Measurements from ENCODE around the gene CYP46A1.

CYP46A1 gene

DNA sequence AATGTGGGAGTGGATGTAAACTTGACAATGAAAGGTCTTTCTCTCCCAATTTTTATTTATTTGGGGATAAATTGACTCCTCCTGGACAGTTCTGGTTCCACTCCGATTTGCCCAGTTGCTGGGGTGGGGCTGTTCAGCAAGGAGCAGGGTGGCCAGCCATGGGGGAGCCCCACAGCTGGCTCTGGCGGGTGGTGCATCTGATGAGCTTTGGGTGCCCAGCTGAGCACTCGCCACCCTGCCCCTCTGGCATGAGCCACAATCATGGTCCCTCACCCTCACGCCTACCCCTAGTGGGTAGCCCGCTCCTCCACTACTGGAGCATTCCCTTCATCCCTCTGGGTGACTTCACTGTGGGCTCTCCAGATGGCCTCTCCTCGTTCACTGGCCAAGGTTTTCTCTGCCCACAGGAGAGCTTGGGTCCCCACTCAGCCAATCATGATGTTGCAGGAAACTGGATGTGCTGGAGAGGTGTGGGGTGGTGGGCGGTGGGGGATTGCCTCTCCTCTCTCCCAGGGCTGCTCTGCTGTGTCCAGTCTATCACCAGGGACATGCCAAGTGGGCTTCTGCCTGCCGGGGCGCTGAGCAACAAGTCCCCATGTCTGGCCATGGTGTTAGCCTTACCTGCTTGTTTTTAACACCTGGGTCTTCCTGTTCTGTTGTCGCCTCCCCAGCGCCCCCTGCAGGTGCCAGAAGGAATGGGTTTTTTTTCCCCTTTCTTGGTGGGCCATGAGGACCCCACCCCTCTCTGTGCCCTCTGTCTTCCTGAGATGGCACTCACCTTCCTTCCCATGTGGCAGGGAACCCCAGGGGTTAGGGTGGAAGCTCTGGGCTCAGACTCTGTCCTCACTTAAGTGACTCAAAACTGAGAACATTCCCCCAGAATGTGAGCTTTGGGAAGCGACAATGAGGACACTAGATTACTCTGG, 3.4 kb downstream of the CYP46A1 start:
- DNase-seq (ENCODE audit: low read depth in 3 of 3), result no peak

GRCh38 chr14:99688210-99688581, 4.1 kb downstream of the CYP46A1 start:
- DNase-seq (ENCODE audit: low read depth in 3 of 3), result no peak

DNA sequence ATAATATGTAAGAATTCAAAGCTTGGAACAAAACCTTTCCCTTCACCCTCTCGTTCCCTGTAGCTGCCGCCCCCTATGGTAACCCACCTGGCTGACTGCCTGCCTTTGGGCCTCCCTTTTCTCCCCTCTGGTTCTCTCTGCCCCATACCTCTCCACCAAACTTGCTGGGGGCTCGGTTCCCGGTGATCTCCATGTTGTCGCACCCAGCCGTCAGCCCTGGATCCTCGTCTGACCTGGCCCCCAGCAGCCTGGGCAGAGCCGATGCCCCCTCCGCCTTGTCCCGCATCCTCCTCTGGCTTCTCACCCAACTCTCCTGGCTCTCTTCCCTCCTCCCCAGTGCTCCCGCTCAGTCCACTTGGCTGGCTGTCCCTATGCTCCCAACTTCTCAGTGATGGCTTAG, 4.5 kb downstream of the CYP46A1 start:
- no peak for DNase-seq (ENCODE audit: low read depth in 3 of 3)

DNA sequence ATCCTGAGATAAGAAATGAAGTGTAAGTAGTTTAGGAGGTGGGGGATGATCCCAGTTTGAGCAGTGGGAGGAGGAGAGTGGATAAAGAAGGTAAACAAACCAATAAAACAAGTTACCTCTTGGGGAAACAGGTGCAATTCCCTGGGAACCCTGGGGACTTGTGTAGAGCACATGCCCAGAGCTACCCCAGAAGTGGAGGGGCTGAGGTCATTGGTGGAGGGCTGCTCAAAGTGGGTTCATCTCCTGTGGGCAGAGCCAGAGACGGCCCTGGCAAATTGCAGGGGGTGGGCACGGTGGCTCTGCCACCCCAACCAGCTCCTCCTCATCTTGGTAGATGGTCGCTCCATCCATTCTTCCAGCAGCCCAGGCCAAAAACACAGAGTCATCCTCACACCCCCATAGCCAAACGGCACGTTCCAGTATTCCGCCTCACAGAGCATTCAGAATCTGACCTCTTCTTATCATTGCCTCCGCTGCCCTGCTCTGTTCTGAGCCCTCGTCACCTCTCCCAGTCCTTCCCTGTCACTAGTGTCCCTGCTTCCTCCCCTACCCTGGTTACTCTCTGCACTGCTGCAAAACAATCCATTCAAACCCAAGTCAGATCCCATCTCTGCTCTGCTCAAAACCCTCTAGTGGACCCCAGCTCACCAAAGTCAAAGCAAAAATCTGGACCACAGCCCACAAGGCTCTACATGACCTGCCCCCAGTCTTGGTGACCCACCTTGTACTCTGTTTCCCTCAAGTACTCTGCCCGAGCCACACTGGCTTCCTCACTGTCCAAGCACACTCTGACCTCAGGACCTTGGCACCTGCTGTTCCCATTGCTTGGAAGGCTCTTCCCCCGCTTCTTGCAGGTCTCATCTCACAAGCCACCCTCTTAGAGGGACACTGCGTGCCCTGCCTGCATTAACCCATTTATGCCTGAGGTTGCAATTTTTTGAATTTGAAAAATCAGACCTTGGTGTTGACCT, 5.5 kb downstream of the CYP46A1 start:
- DNase-seq (ENCODE audit: low read depth in 3 of 3), result no peak

GRCh38 chr14:99690636-99691035, 6.5 kb downstream of the CYP46A1 start:
- DNase-seq (ENCODE audit: low read depth in 3 of 3), result no peak

GRCh38 chr14:99691111-99691885, 7.2 kb downstream of the CYP46A1 start:
- no peak for DNase-seq (ENCODE audit: low read depth in 3 of 3)

DNA sequence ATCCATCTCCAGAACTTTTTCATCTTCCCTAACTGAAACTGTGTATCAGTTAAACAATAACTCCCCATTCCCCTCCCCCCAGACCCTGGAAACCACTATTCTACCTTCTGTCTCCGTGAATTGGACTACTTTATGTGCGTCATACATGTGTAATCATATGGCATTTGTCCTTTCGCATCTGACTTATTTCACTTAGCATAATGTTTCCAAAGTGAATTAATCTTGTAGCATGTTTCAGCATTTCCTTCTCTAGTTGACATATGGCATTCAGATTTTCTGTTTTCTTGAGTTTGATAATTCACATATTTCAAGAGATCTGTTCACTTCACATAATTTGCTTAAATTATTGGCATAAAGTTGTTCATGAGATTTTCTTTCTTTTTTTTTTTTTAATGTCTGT, 9.8 kb downstream of the CYP46A1 start:
- DNase-seq (ENCODE audit: low read depth in 3 of 3), result no peak

GRCh38 chr14:99696929-99697328, 12.8 kb downstream of the CYP46A1 start:
- DNase-seq (ENCODE audit: low read depth in 3 of 3), result no peak

GRCh38 chr14:99698236-99698635, 14.1 kb downstream of the CYP46A1 start:
- DNase-seq (ENCODE audit: low read depth in 3 of 3), result no peak

GRCh38 chr14:99698642-99699041, 14.5 kb downstream of the CYP46A1 start:
- no peak for DNase-seq (ENCODE audit: low read depth in 3 of 3)

GRCh38 chr14:99699085-99699760, 15.1 kb downstream of the CYP46A1 start:
- DNase-seq (ENCODE audit: low read depth in 3 of 3), result no peak

- no peak for DNase-seq (ENCODE audit: low read depth in 3 of 3)
Measured at GRCh38 chr14:99699861-99700260, 15.8 kb downstream of the CYP46A1 start.

DNA sequence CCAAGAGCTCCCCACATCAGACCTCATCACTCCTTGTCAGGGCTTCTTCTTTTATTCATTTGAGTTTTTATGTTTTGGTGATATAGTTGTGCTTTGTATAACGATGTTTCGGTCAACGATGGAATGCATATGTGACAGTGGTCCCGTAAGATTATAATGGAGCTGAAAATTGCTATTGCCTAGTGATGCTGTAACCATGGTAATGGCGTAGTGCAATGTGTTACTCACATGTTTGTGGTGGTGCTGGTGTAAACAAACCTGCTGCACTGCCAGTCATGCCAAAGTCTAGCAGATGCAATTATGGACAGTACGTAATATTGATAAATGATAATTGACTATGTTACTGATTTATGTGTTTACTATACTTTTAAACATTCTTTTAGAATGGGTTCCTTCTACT, 16.3 kb downstream of the CYP46A1 start:
- DNase-seq (ENCODE audit: low read depth in 3 of 3), result no peak

DNA sequence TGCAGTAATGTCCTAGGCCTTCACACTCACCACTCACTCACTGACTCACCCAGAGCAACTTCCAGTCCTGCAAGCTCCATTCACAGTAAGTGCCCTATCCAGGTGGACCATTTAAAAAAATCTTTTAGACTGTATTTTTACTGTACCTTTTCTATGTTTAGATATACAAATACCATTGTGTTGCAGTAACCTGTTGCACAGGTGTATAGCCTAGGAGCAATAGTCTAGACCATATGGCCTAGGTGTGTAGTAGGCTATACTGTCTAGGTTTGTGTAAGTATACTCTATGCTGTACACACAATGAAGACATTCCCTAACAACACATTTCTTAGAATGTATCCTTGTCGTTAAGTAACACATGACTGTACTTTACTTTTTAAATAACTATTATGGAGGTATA, 17.2 kb downstream of the CYP46A1 start:
- no peak for DNase-seq (ENCODE audit: low read depth in 3 of 3)

DNA sequence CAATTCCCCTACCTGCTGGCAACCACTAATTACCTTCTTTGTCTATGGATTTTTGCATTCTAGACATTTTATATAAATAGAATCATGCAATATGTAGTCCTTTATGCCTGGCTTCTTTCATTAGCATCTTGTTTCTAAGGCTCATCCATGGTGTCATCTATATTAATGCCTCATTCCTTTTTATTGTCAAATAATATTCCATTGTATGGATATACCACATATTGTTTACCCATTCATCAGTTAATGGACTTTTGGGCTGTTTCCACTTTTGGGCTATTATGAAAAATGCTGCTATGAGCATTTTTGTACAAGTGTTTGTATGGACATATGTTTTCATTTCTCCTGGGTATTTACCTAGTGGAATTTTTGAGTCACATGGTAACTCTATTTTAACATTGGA, 18.0 kb downstream of the CYP46A1 start:
- no peak for DNase-seq (ENCODE audit: low read depth in 3 of 3)

DNA sequence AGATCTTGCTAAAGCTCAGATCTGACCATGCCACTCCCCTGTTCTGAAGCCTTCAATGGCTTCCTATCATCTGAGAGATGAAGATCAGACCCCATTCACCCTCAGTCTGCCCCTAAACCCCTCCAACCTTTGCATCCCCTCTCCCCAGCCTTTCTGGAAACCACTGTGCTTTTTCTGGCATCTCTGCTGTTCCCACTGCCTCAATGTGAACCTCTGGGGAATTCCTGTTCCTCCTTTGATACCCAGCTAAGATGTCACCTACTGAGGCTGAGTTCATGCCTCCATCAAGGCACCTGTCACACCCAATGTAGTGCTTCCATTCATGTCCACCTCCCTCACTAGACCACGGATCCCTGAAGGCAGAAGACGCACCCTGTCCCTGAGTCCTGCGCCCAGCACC, 19.3 kb downstream of the CYP46A1 start:
- no peak for DNase-seq (ENCODE audit: low read depth in 3 of 3)

DNA sequence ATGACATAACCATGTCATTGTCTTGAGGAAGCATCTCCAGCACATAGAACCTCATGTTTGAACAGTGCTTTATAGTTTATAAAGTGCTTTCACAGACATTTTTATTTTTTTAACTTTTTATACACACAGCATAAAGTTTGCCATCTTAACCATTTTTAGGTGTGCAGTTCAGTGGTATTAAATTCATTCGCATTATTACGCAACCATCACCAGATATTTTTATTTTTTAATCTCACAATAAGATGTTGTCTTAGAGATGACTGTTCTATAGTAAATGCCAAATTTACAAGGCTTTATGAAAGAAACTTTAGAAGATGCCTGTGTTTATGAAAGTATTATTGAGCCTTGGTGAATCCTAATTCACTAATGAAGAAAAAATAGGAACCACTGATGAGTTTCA, 19.9 kb downstream of the CYP46A1 start:
- DNase-seq (ENCODE audit: low read depth in 3 of 3), result no peak

DNA sequence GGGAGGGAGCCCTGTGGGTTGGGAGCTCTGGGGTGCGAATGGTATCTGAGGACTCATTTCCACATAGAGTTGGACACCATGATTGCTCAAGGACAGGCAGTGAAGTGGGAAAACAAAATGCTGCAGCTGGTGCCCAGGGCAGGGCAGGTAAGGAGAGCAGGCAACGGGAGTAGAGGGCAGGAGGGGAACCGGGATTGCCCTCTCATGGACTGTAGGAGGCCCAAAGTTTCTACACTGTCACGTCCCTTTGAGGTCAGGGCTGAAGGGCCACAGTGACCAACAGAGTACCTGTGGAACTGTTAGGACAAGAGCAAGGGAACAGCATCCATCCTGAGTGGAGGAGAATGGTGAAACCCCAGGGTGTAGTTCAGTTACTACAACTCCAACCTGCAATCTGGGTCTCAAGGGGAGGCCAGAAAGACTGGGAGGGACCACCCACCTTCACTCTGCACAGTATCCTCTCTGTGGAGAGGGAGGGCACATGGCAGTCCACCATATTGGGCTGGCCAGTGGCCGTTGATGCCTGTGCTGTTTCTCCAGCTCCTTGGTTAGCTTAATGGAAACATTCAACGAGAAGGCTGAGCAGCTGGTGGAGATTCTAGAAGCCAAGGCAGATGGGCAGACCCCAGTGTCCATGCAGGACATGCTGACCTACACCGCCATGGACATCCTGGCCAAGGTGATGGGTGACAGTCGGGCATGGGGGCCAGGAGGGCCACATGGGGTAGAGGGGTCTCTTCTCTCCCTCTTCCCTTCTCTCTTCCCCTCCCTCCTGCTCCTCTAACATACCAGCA, 22.2 kb downstream of the CYP46A1 start:
- no peak for DNase-seq (ENCODE audit: low read depth in 3 of 3)

- no peak for DNase-seq (ENCODE audit: low read depth in 3 of 3)
Measured at GRCh38 chr14:99707420-99707819, 23.3 kb downstream of the CYP46A1 start.

DNA sequence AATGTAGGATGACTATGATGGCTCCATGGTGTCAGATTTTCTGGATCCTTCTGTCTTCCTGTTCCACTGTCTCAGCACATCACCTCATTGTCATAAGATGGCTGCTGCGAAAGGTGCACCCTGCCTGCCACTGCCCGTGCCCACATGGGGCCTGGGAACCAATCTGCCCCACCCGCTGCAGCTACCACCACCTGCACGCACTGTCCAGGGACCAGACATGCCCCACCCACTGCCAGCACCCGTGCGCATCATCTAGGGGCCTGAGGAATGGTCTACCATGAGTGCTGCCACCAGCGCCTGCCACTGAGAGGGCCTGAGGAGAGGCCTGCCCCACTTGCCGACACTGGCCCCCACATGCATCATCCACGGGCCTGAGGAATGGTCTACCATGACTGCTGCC, 23.8 kb downstream of the CYP46A1 start:
- no peak for DNase-seq (ENCODE audit: low read depth in 3 of 3)

DNA sequence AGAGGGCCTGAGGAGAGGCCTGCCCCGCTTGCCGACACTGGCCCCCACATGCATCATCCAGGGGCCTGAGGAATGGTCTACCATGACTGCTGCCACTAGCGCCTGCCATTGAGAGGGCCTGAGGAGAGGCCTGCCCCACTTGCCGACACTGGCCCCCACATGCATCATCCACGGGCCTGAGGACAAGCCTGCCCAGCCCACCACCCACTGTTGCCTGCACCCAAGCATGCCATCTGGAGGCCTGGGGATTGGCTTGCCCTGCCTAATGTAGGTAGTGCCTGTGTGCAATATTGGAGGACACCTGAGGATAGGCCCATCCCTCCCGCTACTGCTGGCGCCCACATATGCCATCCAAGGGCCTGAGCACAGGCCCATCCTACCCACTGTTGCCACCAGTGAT, 24.4 kb downstream of the CYP46A1 start:
- DNase-seq (ENCODE audit: low read depth in 3 of 3), result no peak
